MCF 10A (cell line): Measurements from ENCODE around the gene MYOM3. TPM values are rescaled to one million over a fixed set of nuclear protein-coding genes. Genes with fewer than 3 reads are reported as not detected.

Source experiments
- BruUV-seq: library from RNA; stranded (reverse); fragments of 400-500 nt; replicated peaks from 2 replicates; lab custom pipeline; 2021; lab: Mats Ljungman, UMichigan
- CTCF ChIA-PET: fragments of 300-600 bp; sonication (Branson Sonifier 250); formaldehyde crosslinking; extraction: SDS; loops from one replicate; lab custom pipeline; 2021; ENCODE audit warnings: antibody characterized with exemption, inconsistent platforms; lab: Yijun Ruan, JAX
- POLR2A ChIA-PET: fragments of 300-600, 350-650 bp; sonication (Branson Sonifier 250); formaldehyde crosslinking; extraction: SDS; loops from one replicate; lab custom pipeline; 2020; ENCODE audit warnings: antibody characterized with exemption, inconsistent platforms; lab: Yijun Ruan, JAX
- DNase-seq: peaks from one replicate; pipeline ENCODE4 v3.0.0-alpha.2; 2018; ENCODE audit not compliant: unreplicated experiment
- H3K27ac Mint-ChIP-seq: one replicate; pipeline ENCODE4 v1.8.0; 2022; ENCODE audit warnings: mild to moderate bottlenecking, low read depth, mixed read lengths; ENCODE audit not compliant: unreplicated experiment
- H3K27me3 Mint-ChIP-seq: one replicate; pipeline ENCODE4 v1.8.0; 2022; ENCODE audit warnings: mixed read lengths; ENCODE audit not compliant: insufficient read depth, unreplicated experiment
- H3K36me3 Mint-ChIP-seq: one replicate; pipeline ENCODE4 v1.8.0; 2022; ENCODE audit warnings: mild to moderate bottlenecking, moderate library complexity, mixed read lengths; ENCODE audit not compliant: insufficient read depth, unreplicated experiment
- H3K4me1 Mint-ChIP-seq: one replicate; pipeline ENCODE4 v1.8.0; 2022; ENCODE audit warnings: mixed read lengths; ENCODE audit not compliant: insufficient read depth, unreplicated experiment
- H3K4me3 Mint-ChIP-seq: one replicate; pipeline ENCODE4 v1.8.0; 2022; ENCODE audit warnings: mild to moderate bottlenecking, moderate library complexity, mixed read lengths; ENCODE audit not compliant: unreplicated experiment
- H3K9me3 Mint-ChIP-seq: one replicate; pipeline ENCODE4 v1.8.0; 2022; ENCODE audit warnings: mixed read lengths; ENCODE audit not compliant: unreplicated experiment
- intact Hi-C: fragments of 100-400 bp; cut with micrococcal nuclease; formaldehyde crosslinking; loops from 2 replicates; pipeline ENCODE4 v1.14.1; 2022
- total RNA-seq: library from RNA; stranded (reverse); gene quantifications from 2 replicates; pipeline ENCODE4 v1.2.3, GENCODE V29; 2022
- TF ChIP-seq, protein P1 (sequence below): fragments of 200-600 bp; IDR thresholded peaks from one replicate; pipeline ENCODE4 v1.8.0; 2022; ENCODE audit warnings: antibody characterized with exemption, mild to moderate bottlenecking; ENCODE audit not compliant: unreplicated experiment

Gene MYOM3
- total RNA-seq, 1 experiment from 2014 or later = 0.05 TPM

DNA sequence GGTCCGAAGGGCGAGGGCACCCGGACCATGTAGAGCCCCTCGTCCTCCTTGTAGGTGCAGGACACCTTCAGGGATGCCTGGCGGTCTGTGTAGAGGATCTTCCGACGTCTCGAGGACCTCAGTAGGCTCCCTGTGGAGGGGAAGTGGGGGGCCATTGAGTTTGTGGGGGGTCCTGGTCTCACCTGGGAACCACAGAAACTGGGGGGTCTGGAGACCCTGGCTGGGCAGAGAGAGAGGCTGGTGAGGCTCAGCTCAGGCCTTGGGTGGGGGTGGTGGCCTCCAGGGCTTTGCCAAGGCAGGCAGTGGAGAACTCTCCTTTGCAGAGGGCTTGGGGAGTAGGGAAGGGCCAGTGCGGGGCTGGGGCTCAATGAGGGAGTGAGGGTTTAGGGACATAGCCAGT is 19.0 kb downstream of the MYOM3 start:
- POLR2A ChIA-PET = no interaction called here

GRCh38 chr1:24091971-24092482 is 19.9 kb downstream of the MYOM3 start:
- Mint-ChIP-seq H3K36me3 (peaks cover 6% of the 10 kb centered on the region), H3K27ac (no peak overlapping the region), H3K27me3 (no peaks in the 10 kb centered on the region), H3K4me3 (no peak overlapping the region), H3K9me3 (no peaks in the 10 kb centered on the region), H3K4me1 (peaks cover 6% of the 10 kb centered on the region)
- BruUV-seq = no TSS peak
- no peak for DNase-seq
- intact Hi-C loops = no loop called here
- ChIA-PET POLR2A (interaction anchor here (0.7 kb wide), 1 partner anchor 20 kb away, joined by 3 read pairs; no protein-coding TSS in a partner anchor), CTCF (interaction anchor here (0.6 to 1.6 kb wide), 2 partner anchors 21 to 165 kb away, joined by 3 read pairs; no protein-coding TSS in a partner anchor)
- TF ChIP-seq, protein P1, sequence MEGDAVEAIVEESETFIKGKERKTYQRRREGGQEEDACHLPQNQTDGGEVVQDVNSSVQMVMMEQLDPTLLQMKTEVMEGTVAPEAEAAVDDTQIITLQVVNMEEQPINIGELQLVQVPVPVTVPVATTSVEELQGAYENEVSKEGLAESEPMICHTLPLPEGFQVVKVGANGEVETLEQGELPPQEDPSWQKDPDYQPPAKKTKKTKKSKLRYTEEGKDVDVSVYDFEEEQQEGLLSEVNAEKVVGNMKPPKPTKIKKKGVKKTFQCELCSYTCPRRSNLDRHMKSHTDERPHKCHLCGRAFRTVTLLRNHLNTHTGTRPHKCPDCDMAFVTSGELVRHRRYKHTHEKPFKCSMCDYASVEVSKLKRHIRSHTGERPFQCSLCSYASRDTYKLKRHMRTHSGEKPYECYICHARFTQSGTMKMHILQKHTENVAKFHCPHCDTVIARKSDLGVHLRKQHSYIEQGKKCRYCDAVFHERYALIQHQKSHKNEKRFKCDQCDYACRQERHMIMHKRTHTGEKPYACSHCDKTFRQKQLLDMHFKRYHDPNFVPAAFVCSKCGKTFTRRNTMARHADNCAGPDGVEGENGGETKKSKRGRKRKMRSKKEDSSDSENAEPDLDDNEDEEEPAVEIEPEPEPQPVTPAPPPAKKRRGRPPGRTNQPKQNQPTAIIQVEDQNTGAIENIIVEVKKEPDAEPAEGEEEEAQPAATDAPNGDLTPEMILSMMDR = no peak

More for the DNA sequence above, 19.0 kb downstream of the MYOM3 start:
- Mint-ChIP-seq H3K27me3 (no peaks in the 10 kb centered on the region), H3K4me1 (peaks cover 6% of the 10 kb centered on the region), H3K27ac (no peak overlapping the region), H3K9me3 (no peaks in the 10 kb centered on the region), H3K36me3 (peaks cover 6% of the 10 kb centered on the region), H3K4me3 (no peak overlapping the region)
- CTCF ChIA-PET = interaction anchor here (0.7 kb wide), 2 partner anchors 37 to 98 kb away, joined by 3 read pairs; no protein-coding TSS in a partner anchor
- no TSS peak for BruUV-seq
- TF ChIP-seq, protein P1 = no peak
- intact Hi-C loops = no loop called here
- DNase-seq = no peak

DNA sequence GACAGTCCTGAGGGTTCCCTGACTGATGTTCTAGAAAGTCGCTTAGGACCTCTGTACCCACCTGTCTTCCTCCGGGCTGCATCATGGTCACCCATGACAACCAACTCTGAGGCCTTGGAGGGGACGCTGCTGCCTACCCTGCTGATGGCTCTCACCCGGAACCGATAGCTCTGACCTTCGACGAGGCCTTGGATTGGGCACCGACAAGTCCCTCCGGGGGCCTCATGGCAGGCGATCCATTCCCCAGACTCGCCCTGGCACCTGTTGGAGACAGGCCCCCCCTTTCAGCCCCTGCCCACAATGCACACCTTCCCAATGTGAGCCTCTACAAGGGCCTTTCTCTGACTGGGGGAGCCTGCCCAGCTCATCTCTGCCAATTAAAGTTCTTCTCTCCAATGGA is 21.2 kb downstream of the MYOM3 start:
- Mint-ChIP-seq H3K36me3 (peaks cover 6% of the 10 kb centered on the region), H3K9me3 (no peaks in the 10 kb centered on the region), H3K27ac (no peak overlapping the region), H3K4me3 (no peak overlapping the region), H3K27me3 (no peaks in the 10 kb centered on the region), H3K4me1 (no peaks in the 10 kb centered on the region)
- ChIA-PET CTCF (interaction anchor here (0.6 to 1.6 kb wide), 3 partner anchors 20 to 111 kb away, joined by 3 read pairs; no protein-coding TSS in a partner anchor), POLR2A (no interaction called here)
- intact Hi-C loops = no loop called here
- no peak for DNase-seq
- BruUV-seq = no TSS peak
- TF ChIP-seq, protein P1 = no peak

DNA sequence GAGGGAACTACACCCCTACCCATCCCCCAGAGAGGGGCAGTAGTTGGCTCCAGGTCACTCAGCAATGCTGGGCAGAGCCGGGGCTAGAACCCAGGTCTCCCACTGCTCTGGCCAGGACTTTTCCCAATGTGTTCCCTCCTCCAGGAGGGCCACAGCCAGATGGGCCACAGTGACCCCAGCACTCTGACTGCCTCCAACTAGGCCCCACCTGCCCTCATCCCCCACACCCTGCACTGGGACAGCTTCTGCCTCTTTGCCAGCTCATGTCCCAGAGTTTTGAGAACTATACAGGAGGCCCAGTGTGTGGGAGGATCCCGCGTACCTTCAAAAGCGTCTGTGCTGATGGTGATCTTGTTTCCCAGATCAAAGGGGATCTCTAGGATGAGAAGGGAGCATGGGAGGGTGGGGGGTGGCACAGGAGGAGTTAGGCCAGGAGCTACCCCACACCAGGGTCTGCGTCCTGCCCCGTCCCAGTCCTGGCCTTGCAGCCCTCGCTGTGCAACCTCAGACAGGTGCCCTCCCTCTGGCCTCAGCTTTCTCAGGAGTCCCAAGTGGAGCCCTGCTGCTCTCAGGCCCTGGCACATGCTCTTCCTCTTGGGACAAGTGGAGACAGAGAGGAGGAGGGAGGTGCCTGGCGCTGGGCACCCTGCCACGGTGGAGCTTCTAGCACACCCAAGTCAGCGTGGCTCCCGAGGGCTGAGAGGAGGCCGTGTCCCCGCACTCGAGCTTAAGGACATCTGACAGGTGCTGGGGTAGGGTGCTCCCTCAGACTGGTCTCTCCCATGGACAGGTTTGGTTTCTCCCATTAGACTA is 22.0 kb downstream of the MYOM3 start:
- H3K4me1 Mint-ChIP-seq = peaks cover 8% of the 10 kb centered on the region
- DNase-seq = no peak
- H3K27me3 Mint-ChIP-seq = no peaks in the 10 kb centered on the region
- ChIA-PET CTCF (interaction anchor here (0.6 to 1.5 kb wide), 2 partner anchors 95 to 112 kb away, joined by 3 read pairs; no protein-coding TSS in a partner anchor), POLR2A (no interaction called here)
- H3K9me3 Mint-ChIP-seq = no peaks in the 10 kb centered on the region
- intact Hi-C loops = no loop called here
- H3K27ac Mint-ChIP-seq = no peak overlapping the region
- BruUV-seq = no TSS peak
- H3K4me3 Mint-ChIP-seq = no peak overlapping the region
- TF ChIP-seq, protein P1 = no peak
- peaks cover 5% of the 10 kb centered on the region for H3K36me3 Mint-ChIP-seq
